ENCODE data around the gene SYNE2. TPM values are rescaled to one million over a fixed set of nuclear protein-coding genes. Genes with fewer than 3 reads are reported as not detected.

The SYNE2 gene
- total RNA-seq, 1 experiment from 2014 or later = 71.1 TPM

GRCh38 chr14:64233531-64234190 is 380.9 kb downstream of the SYNE2 start:
- CTCF ChIA-PET = interaction anchor here (1.2 kb wide), 1 partner anchor 70 kb away, joined by 4 read pairs; no protein-coding TSS in a partner anchor
- Mint-ChIP-seq H3K27ac (0 out of 2 replicates have a peak overlapping the region, but pooled peaks have one; percentile 27), H3K4me3 (no peak overlapping the region)

GRCh38 chr14:64234877-64235651 is 382.3 kb downstream of the SYNE2 start:
- no peaks in the 10 kb centered on the region for H3K36me3 Mint-ChIP-seq
- POLR2A ChIA-PET = interaction anchor here (0.6 kb wide), 1 partner anchor 124 kb away, joined by 8 read pairs; no protein-coding TSS in a partner anchor
- no peak overlapping the region for H3K27ac Mint-ChIP-seq
- H3K9me3 Mint-ChIP-seq = no peaks in the 10 kb centered on the region; the same call in 1 of the 2 replicates
- ATAC-seq (0 out of 2 replicates have a peak, but pooled peaks have one; percentile 12), DNase-seq (ENCODE audit: low spot score) (no peak)
- H3K4me3 Mint-ChIP-seq = no peak overlapping the region
- H3K27me3 Mint-ChIP-seq (ENCODE audit: low read depth) = no peaks in the 10 kb centered on the region
- no peaks in the 10 kb centered on the region for H3K4me1 Mint-ChIP-seq
- CTCF ChIA-PET = interaction anchor here (1.2 to 3.1 kb wide), 2 partner anchors 68 to 69 kb away, joined by 4 to 13 read pairs; no protein-coding TSS in a partner anchor
- TF ChIP-seq GABPB1 (CRISPR knock-in tag; IDR thresholded peaks at IDR 0.05) (no peak), ERG (CRISPR knock-in tag; IDR thresholded peaks at IDR 0.05) (no peak), GTF2I (CRISPR knock-in tag; conservative IDR thresholded peaks at IDR 0.05) (no peak), SMAD3 (CRISPR knock-in tag; IDR thresholded peaks at IDR 0.05; ENCODE audit: borderline replicate concordance) (no peak), E2F4 (CRISPR knock-in tag; IDR thresholded peaks at IDR 0.05; ENCODE audit: borderline replicate concordance, low read depth) (no peak), FOXP1 (CRISPR knock-in tag; IDR thresholded peaks at IDR 0.05; ENCODE audit: borderline replicate concordance) (no peak), FOXP4 (CRISPR knock-in tag; IDR thresholded peaks at IDR 0.05) (no peak), PRDM15 (CRISPR knock-in tag; IDR thresholded peaks at IDR 0.05) (no peak)

More at GRCh38 chr14:64233531-64234190, 380.9 kb downstream of the SYNE2 start:
- no peaks in the 10 kb centered on the region for H3K4me1 Mint-ChIP-seq
- ATAC-seq = no peak
- POLR2A ChIA-PET = no interaction called here
- TF ChIP-seq HMGXB4 (CRISPR knock-in tag; IDR thresholded peaks at IDR 0.05) (no peak), SMAD3 (CRISPR knock-in tag; IDR thresholded peaks at IDR 0.05; ENCODE audit: borderline replicate concordance) (no peak), CDX4 (CRISPR knock-in tag; IDR thresholded peaks at IDR 0.05; ENCODE audit: borderline replicate concordance) (no peak), MAX (CRISPR knock-in tag; IDR thresholded peaks at IDR 0.05) (no peak), IRF2 (CRISPR knock-in tag; IDR thresholded peaks at IDR 0.05; ENCODE audit: borderline replicate concordance, low read depth) (no peak), SP1 (CRISPR knock-in tag; conservative IDR thresholded peaks at IDR 0.05) (no peak), ERG (CRISPR knock-in tag; IDR thresholded peaks at IDR 0.05) (no peak), NFE2L1 (CRISPR knock-in tag; IDR thresholded peaks at IDR 0.05) (no peak)
- no peaks in the 10 kb centered on the region; the same call in 1 of the 2 replicates for H3K9me3 Mint-ChIP-seq
- H3K27me3 Mint-ChIP-seq (ENCODE audit: low read depth) = no peaks in the 10 kb centered on the region
- no peak for DNase-seq (ENCODE audit: low spot score)
- peaks cover 4% of the 10 kb centered on the region; the same call in 1 of the 2 replicates for H3K36me3 Mint-ChIP-seq
